Subcutaneous abdominal adipose tissue (tissue), 5 donors: Measurements from ENCODE around the gene SNED1.
A peak's percentile ranks its signal among the peaks of the same experiment; 100 is the strongest.

ENCODE experiments used
- H3K27ac ChIP-seq: one replicate; pipeline ENCODE4 v1.7.0; 2013; ENCODE audit warnings: low read depth, mild to moderate bottlenecking, inconsistent platforms, low read length, moderate library complexity
- H3K27me3 ChIP-seq, 5 donors: one replicate each; pipeline ENCODE4 v1.7.0; 2013; ENCODE audit warnings: low read length in 5 of 5, inconsistent platforms in 1 of 5; ENCODE audit not compliant: control insufficient read depth in 5 of 5, insufficient read depth in 4 of 5
- H3K36me3 ChIP-seq, 5 donors: one replicate each; pipeline ENCODE4 v1.7.0; 2013; ENCODE audit warnings: low read length in 5 of 5; ENCODE audit not compliant: control insufficient read depth in 5 of 5, insufficient read depth in 5 of 5
- H3K4me1 ChIP-seq, 5 donors: one replicate each; pipeline ENCODE4 v1.7.0; 2013; ENCODE audit warnings: low read length in 5 of 5, mild to moderate bottlenecking in 3 of 5, moderate library complexity in 1 of 5; ENCODE audit not compliant: control insufficient read depth in 5 of 5, insufficient read depth in 5 of 5
- H3K4me3 ChIP-seq, 5 donors: one replicate each; pipeline ENCODE4 v1.7.0; 2013; ENCODE audit warnings: low read length in 5 of 5, low read depth in 1 of 5
- H3K9ac ChIP-seq, 5 donors: one replicate each; pipeline ENCODE4 v1.7.0; 2013; ENCODE audit warnings: low read length in 5 of 5, mild to moderate bottlenecking in 4 of 5, moderate library complexity in 3 of 5
- H3K9me3 ChIP-seq, 5 donors: one replicate each; pipeline ENCODE4 v1.7.0; 2013; ENCODE audit warnings: low read length in 5 of 5; ENCODE audit not compliant: control insufficient read depth in 5 of 5
- donor health status: healthy.
- donor health status: healthy.
- donor health status: healthy.
- donor health status: healthy.
- donor health status: healthy.

SNED1 gene

GRCh38 chr2:241073166-241074064 is 75.0 kb downstream of the SNED1 start:
- no peaks in the 10 kb centered on the region for H3K4me1 ChIP-seq
- no peaks in the 10 kb centered on the region for H3K27me3 ChIP-seq
- H3K4me3 ChIP-seq: no peak overlapping the region
- H3K9me3 ChIP-seq: no peaks in the 10 kb centered on the region
- H3K27ac ChIP-seq: no peak overlapping the region
- peaks cover 11 to 76% (median 71%) of the 10 kb centered on the region in 5 donors for H3K36me3 ChIP-seq
- no peak overlapping the region for H3K9ac ChIP-seq

- no peak overlapping the region for H3K4me3 ChIP-seq
- no peak overlapping the region for H3K9ac ChIP-seq
- H3K27ac ChIP-seq: no peak overlapping the region
- H3K36me3 ChIP-seq: peaks cover 11 to 67% (median 63%) of the 10 kb centered on the region in 5 donors
- H3K4me1 ChIP-seq: no peaks in the 10 kb centered on the region
- no peaks in the 10 kb centered on the region for H3K27me3 ChIP-seq
- no peaks in the 10 kb centered on the region for H3K9me3 ChIP-seq
Measured at GRCh38 chr2:241074065-241074818, 75.8 kb downstream of the SNED1 start.

GRCh38 chr2:241074901-241075540 is 76.6 kb downstream of the SNED1 start:
- no peak overlapping the region for H3K27ac ChIP-seq
- H3K36me3 ChIP-seq: peaks cover 11 to 60% (median 55%) of the 10 kb centered on the region in 5 donors
- no peak overlapping the region for H3K9ac ChIP-seq
- no peaks in the 10 kb centered on the region for H3K27me3 ChIP-seq
- no peaks in the 10 kb centered on the region for H3K4me1 ChIP-seq
- no peaks in the 10 kb centered on the region for H3K9me3 ChIP-seq
- no peak overlapping the region for H3K4me3 ChIP-seq

GRCh38 chr2:241080405-241081189 is 82.2 kb downstream of the SNED1 start:
- Histone ChIP-seq H3K9ac (no peak overlapping the region), H3K36me3 (peaks cover 2 to 18% (median 6%) of the 10 kb centered on the region in 5 donors), H3K27ac (no peak overlapping the region), H3K4me1 (peaks cover 0 to 7% (median 6%) of the 10 kb centered on the region in 5 donors), H3K4me3 (no peak overlapping the region), H3K9me3 (no peaks in the 10 kb centered on the region), H3K27me3 (no peaks in the 10 kb centered on the region)

GRCh38 chr2:241081190-241081642 is 82.8 kb downstream of the SNED1 start:
- Histone ChIP-seq H3K27ac (no peak overlapping the region), H3K36me3 (peaks cover 0 to 16% (median 5%) of the 10 kb centered on the region in 5 donors), H3K4me3 (no peak overlapping the region), H3K27me3 (no peaks in the 10 kb centered on the region), H3K4me1 (peaks cover 0 to 7% (median 6%) of the 10 kb centered on the region in 5 donors), H3K9me3 (no peaks in the 10 kb centered on the region), H3K9ac (peak overlapping the region in 1 of 5 donors; percentile 27)

GRCh38 chr2:241081643-241082340 is 83.4 kb downstream of the SNED1 start:
- Histone ChIP-seq H3K36me3 (peaks cover 5 to 22% (median 11%) of the 10 kb centered on the region in 5 donors), H3K27ac (no peak overlapping the region), H3K27me3 (no peaks in the 10 kb centered on the region), H3K4me3 (no peak overlapping the region), H3K9ac (peak overlapping the region in 1 of 5 donors; percentile 27), H3K9me3 (no peaks in the 10 kb centered on the region), H3K4me1 (peaks cover 0 to 7% (median 6%) of the 10 kb centered on the region in 5 donors)

GRCh38 chr2:241082341-241083090 is 84.1 kb downstream of the SNED1 start:
- H3K27ac ChIP-seq: no peak overlapping the region
- H3K27me3 ChIP-seq: no peaks in the 10 kb centered on the region
- H3K4me1 ChIP-seq: peaks cover 0 to 7% (median 6%) of the 10 kb centered on the region in 5 donors
- H3K4me3 ChIP-seq: no peak overlapping the region
- peaks cover 7 to 28% (median 18%) of the 10 kb centered on the region in 5 donors for H3K36me3 ChIP-seq
- no peak overlapping the region for H3K9ac ChIP-seq
- H3K9me3 ChIP-seq: no peaks in the 10 kb centered on the region

GRCh38 chr2:241083091-241083415 is 84.6 kb downstream of the SNED1 start:
- Histone ChIP-seq H3K4me1 (peaks cover 0 to 7% (median 6%) of the 10 kb centered on the region in 5 donors), H3K9me3 (no peaks in the 10 kb centered on the region), H3K4me3 (no peak overlapping the region), H3K36me3 (peaks cover 7 to 33% (median 23%) of the 10 kb centered on the region in 5 donors), H3K27me3 (no peaks in the 10 kb centered on the region), H3K27ac (no peak overlapping the region), H3K9ac (no peak overlapping the region)
